Mononuclear cell (primary cell): ENCODE results near the gene GRIN3A. TPM values are rescaled to one million over a fixed set of nuclear protein-coding genes. Genes with fewer than 3 reads are reported as not detected.

Experiments used
- total RNA-seq: library from RNA; depleted of rRNA; stranded (reverse); fragments of >200 nt; gene quantifications from one replicate; pipeline ENCODE4 v1.2.3, GENCODE V29; 2012

GRIN3A gene
- total RNA-seq, 1 donor = not detected

Other genes starting within 250 kb of the GRIN3A start
- 12.7 TPM for gene RNF20, start 204.8 kb downstream of the GRIN3A start, total RNA-seq
- gene PPP3R2, start 143.7 kb downstream of the GRIN3A start, total RNA-seq = not detected